ENCODE measurements around the gene ITM2B. TPM values are rescaled to one million over a fixed set of nuclear protein-coding genes. Genes with fewer than 3 reads are reported as not detected.

ITM2B gene
- 100 to 1,000 TPM; 107 to 209 (median 168) TPM for total RNA-seq

GRCh38 chr13:48233046-48233888 lies at the start of gene ITM2B:
ITM2B (plus strand) TSS chr13:48233206; CDS start chr13:48233361, 155 bp downstream.
- Histone ChIP-seq H3K9me3 (no peaks in the 10 kb centered on the region), H3K27ac (peak within 1 kb of the TSS; percentile 91 to 99 (median 97)), H3K4me1 (peaks cover 33 to 42% of the 10 kb centered on the region in 2 donors), H3K4me3 (peak within 1 kb of the TSS; percentile 76 to 99 (median 88)), H3K36me3 (no peaks in the 10 kb centered on the region), H3K27me3 (no peaks in the 10 kb centered on the region)
- DNase-seq: peak; percentile 58 to 64
- ATAC-seq: peak; percentile 71
- intact Hi-C loops (cut with DNase I; ENCODE audit: low total_unique reads) (loop anchor here (1.0 to 5.0 kb wide), 4 partner anchors 70 to 196 kb away; partner anchors contain the start of genes MED4, NUDT15 and RB1), in situ Hi-C loops (cut with MboI; ENCODE audit: low sequenced_read_pairs in 4 of 4) (loop anchor here in 2 of 4 donors (10.0 kb wide), 2 partner anchors 72 to 108 kb away; partner anchors contain the start of gene RB1 (in 1 of the 2))
- TF ChIP-seq CTCF (IDR thresholded peaks at IDR 0.05 in 4 of 5, conservative IDR thresholded peaks at IDR 0.05 in 1 of 5): peak in 3 of 5 experiments; percentile 27 to 59 (median 45)
- TF ChIP-seq POLR2A (IDR thresholded peaks at IDR 0.05): peak; percentile 84 to 89

GRCh38 chr13:48184260-48184659 lies 48.7 kb upstream of the ITM2B start:
- intact Hi-C loops (cut with DNase I; ENCODE audit: low total_unique reads): no loop called here
- in situ Hi-C loops (cut with MboI; ENCODE audit: low sequenced_read_pairs in 4 of 4): no loop called here

GRCh38 chr13:48185018-48185417 lies 48.0 kb upstream of the ITM2B start:
- H3K27me3 ChIP-seq: no peaks in the 10 kb centered on the region
- ATAC-seq (no peak), DNase-seq (no peak)
- in situ Hi-C loops (cut with MboI; ENCODE audit: low sequenced_read_pairs in 4 of 4) (no loop called here), intact Hi-C loops (cut with DNase I; ENCODE audit: low total_unique reads) (no loop called here)
- no peaks in the 10 kb centered on the region for H3K36me3 ChIP-seq
- TF ChIP-seq CTCF (IDR thresholded peaks at IDR 0.05 in 4 of 5, conservative IDR thresholded peaks at IDR 0.05 in 1 of 5): no peak
- no peak for TF ChIP-seq POLR2A (IDR thresholded peaks at IDR 0.05)
- H3K4me1 ChIP-seq: no peaks in the 10 kb centered on the region
- H3K9me3 ChIP-seq: no peaks in the 10 kb centered on the region
- no peak overlapping the region for H3K27ac ChIP-seq
- H3K4me3 ChIP-seq: no peak overlapping the region

More at GRCh38 chr13:48184260-48184659, 48.7 kb upstream of the ITM2B start:
- Histone ChIP-seq H3K4me3 (no peak overlapping the region), H3K9me3 (no peaks in the 10 kb centered on the region), H3K27me3 (no peaks in the 10 kb centered on the region), H3K36me3 (no peaks in the 10 kb centered on the region), H3K4me1 (no peaks in the 10 kb centered on the region), H3K27ac (no peak overlapping the region)
- ATAC-seq: no peak
- TF ChIP-seq CTCF (IDR thresholded peaks at IDR 0.05 in 4 of 5, conservative IDR thresholded peaks at IDR 0.05 in 1 of 5): no peak
- no peak for TF ChIP-seq POLR2A (IDR thresholded peaks at IDR 0.05)
- no peak for DNase-seq

GRCh38 chr13:48186722-48187121 lies 46.3 kb upstream of the ITM2B start:
- intact Hi-C loops (cut with DNase I; ENCODE audit: low total_unique reads) (no loop called here), in situ Hi-C loops (cut with MboI; ENCODE audit: low sequenced_read_pairs in 4 of 4) (no loop called here)
- Histone ChIP-seq H3K9me3 (no peaks in the 10 kb centered on the region), H3K27me3 (no peaks in the 10 kb centered on the region), H3K27ac (no peak overlapping the region), H3K4me1 (no peaks in the 10 kb centered on the region), H3K36me3 (no peaks in the 10 kb centered on the region), H3K4me3 (no peak overlapping the region)
- TF ChIP-seq CTCF (IDR thresholded peaks at IDR 0.05 in 4 of 5, conservative IDR thresholded peaks at IDR 0.05 in 1 of 5): no peak
- DNase-seq (no peak), ATAC-seq (no peak)
